Stimulated activated naive CD4-positive, alpha-beta T cell treated with Interleukin-2 at 50 U/mL for 16 hours (primary cell): ENCODE data around the gene GMDS.

ENCODE experiments used
- DNase-seq: peaks from one replicate; lab custom pipeline; 2025; lab: John Stamatoyannopoulos, UW

The GMDS gene

DNA sequence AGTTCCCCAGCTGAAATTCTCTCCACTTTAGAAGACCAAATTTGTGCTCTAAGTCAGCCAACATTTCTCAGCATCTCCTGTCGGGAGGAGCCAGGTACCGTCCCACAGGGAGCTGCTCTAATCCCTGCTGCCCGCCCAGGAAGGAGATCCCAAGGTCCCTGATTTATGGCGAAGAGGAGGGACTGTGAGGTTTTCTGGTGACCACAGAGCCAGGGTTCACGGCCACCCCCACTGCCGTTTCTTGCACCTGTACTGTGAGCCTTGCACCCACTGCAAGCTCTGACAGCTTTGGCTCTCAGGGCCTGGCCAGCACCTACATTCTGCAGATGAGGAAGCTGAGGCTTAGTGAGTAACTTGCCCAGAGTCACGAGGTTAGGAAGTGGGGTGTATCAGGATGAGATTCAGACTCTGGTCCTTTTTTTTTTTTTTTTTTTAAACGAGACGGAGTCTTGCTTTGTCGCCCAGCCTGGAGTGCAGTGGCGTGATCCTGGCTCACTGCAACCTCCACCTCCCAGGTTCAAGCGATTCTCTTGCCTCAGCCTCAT is 600.8 kb downstream of the GMDS start:
- DNase-seq = no peak

DNA sequence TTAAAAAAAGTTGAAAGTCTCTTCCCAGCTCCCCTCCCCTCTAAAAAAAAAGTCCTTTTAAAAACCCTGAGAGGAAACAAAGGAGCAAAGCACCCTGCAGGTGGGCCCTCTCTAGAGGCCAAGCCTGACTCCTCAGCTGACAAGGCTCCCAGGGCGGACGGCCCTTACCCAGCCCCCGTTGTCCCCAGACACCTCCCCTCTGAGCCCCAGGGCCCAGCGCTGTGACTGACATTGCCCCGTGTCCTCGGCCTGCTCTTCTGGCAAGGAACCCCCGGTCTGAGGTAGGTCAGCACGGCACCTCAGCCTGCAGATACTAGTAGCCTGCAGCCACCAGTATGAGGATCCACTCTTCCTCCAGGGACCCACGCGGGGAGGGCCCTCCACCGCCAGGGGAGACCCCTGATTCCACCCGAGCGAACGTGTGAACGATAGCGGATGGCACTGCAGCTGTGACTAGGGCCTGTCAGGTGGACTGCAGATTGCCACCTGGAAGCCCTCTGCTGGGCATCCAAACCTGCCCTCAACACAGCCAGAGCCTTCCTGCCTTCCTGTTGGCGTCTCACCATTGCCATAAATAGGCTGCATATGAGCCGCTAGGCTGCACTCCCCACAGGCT is 601.5 kb downstream of the GMDS start:
- DNase-seq = no peak

DNA sequence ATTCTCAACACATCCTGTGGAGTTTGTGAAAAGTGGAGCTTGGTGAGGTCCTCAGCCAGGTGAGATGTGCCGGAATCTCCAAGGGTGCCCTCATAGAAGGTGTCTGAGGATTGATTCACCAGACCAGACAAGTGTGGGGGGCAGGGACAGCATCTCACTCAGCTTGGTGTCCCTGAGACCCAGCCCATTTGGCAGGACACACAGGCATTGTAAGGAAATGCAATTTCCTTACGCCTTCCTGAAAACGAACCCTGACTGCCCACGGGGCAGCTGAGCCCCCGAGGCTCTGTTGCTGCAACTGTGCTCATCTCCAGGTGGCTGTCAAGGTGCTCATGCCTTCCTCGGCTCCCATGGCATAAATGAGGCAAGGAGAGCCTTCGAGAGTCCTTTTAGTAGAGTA is 602.3 kb downstream of the GMDS start:
- DNase-seq = no peak

DNA sequence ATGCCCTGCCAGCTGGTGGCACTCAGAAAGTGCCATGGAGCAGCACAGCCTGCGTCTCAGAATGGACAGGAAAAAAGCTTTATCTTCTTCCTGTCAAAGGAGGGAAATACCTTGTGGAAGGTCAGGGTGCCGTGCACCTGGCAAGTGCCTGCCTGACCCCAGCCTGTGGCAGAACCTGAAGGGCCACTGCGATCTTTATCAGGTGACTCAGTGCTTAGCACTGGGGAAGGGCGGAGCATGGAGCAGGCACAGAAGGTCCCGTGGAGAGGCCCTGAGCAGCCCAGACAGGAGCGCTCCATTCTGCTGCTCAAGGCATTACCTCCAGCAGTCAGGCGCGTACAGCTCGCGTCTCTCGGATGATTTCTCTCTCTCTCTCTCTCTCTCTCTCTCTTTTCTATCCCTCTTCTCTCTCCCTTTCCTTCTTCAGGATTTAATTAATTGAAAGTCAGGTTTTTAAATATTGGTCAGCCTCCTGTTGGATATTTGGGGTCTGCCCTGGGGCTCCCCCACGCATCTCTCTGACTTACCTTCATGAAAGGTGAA is 604.0 kb downstream of the GMDS start:
- no peak for DNase-seq

DNA sequence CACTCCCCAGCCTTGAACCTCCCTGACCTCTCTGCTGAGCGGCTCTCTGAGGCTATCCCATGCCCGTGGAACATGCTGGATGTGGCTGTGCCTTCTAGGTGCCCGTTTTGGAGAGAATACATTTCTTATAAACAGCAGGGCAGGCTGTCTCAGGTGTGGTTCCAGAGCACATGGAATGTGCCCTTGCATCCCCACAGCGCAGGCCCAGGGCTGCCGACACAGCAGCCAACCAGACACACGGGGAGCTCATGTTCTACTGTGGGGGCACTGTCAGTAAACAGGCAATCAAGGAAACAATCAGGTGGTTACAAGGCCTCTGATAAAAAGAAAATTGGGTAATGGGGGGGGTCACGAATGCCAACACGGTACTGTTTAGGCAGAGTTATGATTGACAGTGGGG is 604.9 kb downstream of the GMDS start:
- DNase-seq = no peak

DNA sequence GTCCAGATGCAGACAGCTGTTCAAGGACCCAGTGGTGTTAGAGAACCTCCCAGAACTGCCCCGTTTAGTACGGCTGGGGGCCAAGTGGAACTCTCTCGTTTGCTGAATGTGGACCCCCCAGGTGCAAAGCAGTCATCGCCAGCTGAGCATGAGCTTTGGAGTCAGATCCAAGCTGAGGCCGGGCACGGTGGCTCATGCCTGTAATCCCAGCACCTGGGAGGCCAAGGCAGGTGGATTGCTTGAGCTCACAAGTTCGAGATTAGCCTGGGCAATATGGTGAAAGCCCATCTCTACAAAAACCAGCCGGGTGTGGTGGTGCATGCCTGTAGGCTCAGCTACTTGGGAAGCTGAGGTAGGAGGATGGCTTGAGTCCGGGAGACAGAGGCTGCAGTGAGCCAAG is 606.0 kb downstream of the GMDS start:
- DNase-seq = no peak

DNA sequence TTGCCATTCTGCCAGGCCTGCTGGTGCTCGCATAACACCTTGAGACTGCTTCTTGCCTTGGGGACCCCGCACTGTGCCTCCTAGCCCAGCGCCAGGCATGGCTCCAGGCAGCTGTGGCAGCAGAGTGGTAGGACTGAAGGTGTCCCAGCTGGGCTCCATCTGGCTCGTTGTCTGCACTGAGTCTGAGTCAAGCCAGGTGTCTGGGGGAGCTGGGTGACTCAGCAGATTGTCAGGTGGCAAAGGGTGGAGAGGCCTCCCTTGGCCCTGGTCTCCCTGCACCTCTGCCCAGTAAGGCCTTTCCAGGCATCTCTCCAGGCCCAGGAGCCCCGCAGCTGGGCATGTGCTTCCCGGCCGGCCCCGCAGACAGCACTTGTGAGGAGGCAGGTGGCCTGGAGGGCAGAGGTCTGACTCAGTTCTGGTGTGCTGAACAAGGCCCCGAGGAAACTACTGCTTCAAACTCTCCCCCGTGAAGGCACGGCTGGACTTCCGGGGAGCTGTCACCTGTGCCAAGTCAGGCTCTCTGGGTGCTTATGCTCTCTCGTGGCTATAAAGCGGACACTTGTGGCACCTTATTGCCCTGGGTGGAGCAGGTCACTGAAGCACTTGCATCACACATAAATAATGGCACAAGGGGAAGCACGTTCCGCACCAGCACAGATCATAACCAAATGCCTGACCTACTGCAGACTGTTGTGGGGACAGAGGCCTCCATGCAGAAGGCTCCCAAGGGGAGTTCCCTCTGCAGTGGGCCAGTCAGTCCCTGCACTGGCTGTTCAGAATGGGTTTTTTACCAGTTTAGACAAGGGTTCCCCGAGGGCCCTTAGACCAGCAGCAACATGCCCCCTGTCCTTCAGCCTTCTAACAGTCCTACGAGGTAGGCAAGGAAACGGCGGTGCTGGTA is 608.2 kb downstream of the GMDS start:
- DNase-seq = no peak

DNA sequence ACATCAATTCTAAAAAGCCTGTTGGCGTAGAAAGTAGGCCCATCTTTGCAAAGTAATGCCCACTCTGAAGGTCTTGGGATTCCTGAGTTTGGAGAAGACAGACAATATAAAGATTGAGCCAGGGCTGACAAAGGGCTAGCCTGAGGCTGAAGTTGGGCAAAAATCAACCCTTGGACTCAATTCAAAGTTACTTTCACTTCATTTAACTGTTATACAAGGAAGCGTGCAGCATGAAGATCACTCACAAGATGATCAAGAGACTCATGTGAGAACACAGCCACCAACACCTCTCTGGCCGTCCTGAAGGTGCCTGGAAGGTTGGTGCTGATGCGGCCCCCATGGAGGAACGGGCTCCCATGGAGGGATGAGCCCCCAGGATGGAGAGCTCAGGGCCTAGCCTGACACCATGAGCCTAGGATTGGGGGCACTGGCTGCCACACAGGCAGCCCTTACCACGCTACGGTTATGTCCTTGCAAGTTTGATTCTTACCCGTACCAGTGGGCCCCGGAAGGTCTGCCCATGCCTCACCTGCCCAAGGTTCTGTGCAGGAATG is 609.1 kb downstream of the GMDS start:
- DNase-seq = no peak

DNA sequence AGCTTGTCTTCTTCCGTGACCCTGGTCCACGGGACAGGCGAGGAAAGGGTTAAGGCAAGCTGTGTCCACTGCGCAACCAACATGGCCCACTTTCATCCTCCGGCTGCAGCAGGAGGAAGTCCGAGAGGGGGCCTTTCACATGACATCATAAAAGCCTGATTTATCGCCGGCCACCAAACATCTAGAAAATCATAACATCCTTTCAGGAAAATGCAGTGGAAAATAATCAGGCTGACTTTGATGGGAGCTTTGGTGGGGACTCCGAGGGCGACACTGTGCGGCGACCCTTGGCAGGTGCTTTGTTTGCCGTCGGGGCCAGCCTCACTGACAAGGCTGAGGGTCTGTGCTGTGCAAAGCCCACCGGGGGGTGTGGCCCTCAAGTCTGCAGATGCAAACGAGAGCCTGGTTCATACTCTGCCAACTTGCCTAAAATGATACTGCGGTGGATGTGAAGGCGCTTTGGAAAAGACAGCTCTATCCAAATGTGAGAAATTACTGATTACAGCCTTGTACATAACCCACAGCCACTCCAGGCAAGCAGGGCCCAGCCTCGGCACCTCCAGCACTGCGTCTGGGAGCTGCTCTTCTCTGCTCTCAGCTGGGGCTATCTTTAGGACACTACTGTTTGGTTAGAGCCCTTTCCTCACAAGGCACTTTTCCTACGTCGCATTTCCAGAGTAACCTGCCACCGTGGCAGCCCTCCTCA is 609.9 kb downstream of the GMDS start:
- DNase-seq = no peak

DNA sequence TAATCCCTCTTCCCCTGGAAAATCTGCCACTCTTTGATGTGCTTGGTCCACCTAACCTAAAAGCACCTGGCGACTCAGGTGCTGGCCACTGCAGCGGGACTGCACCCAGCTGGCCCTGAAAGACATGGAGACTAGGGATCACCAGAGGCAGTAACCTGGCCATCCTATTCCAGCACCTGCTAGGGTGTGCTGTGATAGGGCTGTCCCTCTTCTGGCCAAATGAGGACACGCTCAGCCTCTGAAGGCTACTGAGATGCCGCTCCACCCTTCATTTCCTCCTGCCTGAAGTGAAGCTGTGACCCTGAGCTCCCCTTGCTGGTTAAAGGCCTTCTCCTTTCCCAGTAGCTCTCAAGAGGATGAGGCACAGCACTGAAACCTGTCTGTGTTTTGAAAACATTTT is 611.3 kb downstream of the GMDS start:
- DNase-seq = no peak

DNA sequence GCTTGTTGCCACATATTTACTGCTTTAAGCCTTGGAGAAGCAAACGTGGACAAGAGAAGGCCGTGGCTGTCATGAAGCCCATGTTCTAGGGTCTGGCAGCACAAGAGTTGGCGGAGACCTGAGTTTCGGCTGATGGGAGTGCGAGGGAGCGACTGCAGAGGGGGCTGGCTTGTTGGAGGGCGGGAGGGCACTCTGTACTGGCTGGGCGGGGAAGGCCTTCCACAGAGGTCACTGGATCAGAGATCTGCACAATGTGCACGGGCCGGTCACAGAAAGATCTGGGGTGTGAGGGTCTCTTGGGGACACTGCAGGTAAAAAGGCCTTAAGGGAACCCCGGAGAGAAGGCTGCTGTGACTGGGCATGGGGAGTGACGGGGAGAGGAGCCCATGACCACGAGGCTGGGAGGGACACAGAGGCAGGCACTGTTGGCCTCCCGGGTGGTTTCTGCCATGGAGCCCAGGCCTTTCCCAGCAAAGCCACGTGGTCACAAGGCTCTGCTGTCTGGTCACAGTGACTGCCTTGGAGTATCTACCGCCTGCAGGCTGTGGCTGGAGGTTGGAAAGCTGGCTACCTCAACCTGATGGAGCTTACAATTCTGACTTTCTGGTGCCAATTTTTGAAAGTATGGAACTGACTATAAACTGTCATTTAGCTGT is 611.9 kb downstream of the GMDS start:
- DNase-seq = no peak

DNA sequence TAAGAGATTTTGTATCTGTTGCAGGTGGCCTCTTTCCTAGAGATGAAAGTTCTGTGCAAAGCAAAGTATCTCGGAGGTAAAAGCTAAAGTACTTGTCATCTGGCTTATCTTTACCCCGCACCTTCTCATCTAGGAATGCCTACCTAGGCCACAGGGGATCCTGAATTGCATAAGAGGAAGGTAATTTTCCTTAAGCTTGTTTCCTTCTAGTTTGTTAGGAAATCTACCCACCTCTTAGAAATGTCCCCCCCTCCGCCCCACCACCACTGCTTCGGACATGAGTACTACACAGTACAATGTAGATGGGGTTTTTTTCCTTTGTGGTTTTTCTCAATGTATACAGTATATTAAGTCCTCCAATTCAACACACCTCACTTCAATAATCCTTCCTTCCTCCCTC is 614.2 kb downstream of the GMDS start:
- no peak for DNase-seq

DNA sequence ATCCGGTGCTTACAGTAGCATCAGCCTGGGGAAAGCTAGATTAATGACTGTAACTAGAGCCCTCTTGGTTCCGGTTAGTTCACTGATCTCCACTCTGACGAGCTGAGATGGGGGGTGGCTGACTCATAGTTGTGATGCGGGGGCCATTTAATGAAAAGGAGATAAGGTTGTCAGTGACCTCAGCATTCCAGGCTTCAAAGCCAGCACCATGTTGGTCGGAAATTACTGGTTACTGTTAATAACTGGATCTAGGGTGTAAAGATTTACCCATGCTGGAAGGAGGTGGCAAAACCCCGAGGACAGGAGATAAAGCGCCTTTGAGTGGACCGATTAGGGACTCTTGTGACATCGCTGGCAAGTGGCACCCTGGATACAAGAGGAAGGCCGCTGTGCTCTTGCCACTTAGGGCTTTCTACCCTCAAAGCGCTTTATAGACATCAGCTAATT is 614.6 kb downstream of the GMDS start:
- no peak for DNase-seq

DNA sequence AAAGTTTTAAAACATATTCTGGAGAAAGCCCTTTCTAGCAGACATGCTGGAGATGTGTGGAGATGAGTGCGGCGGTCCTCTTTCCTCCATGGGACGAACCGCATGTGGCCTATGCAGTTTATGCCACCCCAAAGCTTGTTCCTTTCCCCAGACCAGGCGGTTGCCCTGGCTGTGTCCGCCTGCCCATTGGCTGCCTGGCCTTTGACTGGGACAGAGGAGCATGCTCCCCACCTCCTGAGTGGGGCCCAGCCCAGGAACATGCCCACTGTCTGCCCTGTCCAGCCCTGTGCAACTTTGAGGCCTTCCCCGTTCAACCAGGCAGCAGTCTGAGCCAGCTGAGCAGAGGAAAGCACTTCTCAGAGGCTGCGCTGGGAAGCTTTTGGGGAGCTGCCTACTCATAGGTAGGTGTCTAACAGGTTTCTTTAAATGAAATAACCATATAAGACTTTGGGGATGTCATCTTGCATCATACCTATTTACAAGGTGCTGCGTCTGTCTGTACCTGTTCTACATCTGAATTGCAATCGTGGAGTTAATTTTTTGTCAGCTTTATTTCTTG is 615.1 kb downstream of the GMDS start:
- DNase-seq = no peak

DNA sequence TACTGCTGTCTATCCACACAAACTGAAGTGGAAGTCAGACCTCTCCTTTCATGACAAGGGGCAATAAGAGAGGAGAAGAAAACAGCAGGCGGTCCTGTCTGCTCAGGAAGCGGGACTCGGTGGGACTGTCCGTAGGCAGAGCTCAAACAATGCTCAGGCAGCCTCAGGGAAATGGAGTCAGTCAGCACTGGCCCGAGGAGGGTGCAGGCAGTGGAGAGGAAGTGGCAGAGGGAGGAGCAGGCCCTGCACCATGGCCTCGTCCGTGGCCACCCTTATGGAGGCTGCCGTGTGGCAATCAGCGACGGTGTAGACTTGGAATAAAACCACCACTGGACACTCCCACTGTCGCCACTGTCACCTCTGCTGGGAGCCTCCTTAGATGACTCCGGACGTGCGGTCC is 616.1 kb downstream of the GMDS start:
- DNase-seq = no peak

DNA sequence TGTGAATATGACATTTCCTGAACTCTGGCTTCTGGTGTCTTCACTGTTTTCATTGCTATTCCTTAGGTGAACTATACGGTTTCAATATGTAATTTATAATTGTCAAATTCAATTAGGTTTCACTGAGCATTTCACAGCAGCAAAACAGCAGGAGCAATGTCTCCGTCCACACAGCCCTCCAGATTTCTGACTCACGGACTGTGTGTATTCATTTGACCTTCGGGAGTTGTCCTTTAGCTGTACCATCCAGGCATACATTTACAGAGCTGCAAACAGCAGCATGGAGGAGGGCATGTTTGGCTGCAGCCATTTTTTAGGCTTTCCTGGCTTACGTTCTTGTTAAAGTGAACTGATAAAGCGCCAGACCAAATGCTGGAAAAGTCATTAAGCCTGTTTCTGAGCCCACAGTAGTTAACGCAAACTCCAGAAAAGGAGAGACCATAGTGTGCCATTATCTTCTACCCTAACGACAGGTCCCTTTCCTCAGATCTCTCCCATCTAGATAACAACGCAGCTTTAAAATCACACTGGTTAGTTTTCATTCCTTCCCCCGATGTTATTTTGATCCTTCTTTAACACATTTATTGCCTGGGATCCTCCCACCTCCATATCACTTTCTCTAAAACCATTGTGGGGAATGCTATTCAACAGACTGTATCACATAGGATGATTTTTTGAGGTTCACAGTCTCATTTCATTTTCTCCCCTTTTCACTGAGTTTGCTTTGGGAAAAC is 617.4 kb downstream of the GMDS start:
- no peak for DNase-seq

DNA sequence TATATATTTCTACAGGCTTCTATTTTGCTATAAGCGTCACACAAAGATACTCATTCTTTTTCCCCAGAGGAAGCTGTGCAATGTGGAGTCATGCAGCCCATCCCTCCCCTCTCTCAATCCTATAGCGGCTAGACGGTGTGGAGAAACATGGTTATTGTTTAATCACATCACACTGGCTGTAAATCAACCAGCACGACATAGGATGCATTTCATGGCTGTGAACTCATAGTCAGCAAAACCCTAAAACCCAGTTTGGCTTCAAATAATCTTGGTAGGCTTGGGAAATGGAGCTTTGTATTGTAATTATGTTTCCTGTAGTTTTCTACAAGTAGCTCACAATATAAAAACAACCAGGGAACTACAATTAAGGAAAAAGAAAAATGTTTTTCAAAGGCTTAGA is 618.9 kb downstream of the GMDS start:
- DNase-seq = no peak

DNA sequence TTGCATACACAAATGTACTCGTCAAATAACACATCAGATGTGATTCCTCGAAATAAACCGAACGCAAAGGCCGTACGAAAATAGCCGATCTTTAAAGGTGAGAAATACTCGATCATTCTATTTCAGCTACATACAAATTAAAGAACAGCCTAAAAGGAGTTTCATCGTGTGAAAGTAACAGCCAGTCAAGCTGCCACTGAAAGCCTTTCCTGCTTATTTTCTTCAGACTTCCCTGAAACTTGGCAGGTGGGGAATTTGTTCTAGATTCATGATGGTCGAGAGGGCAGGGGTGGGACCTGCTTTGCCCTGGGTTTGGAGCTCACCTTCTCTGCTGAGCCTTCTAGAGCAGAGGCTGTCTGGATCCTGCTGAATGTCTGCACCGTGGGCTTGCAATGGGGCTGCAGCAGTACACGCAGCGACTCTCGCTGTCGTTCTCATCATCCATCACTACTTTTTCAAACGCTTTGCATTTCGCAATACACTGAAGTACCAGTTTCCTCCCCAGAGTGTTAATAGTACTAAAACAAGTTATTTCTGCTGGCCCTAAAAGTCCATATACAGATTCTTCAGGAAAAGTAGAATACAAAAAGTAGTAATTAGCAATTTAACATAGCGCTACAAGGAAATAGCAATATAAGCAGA is 619.5 kb downstream of the GMDS start:
- no peak for DNase-seq

DNA sequence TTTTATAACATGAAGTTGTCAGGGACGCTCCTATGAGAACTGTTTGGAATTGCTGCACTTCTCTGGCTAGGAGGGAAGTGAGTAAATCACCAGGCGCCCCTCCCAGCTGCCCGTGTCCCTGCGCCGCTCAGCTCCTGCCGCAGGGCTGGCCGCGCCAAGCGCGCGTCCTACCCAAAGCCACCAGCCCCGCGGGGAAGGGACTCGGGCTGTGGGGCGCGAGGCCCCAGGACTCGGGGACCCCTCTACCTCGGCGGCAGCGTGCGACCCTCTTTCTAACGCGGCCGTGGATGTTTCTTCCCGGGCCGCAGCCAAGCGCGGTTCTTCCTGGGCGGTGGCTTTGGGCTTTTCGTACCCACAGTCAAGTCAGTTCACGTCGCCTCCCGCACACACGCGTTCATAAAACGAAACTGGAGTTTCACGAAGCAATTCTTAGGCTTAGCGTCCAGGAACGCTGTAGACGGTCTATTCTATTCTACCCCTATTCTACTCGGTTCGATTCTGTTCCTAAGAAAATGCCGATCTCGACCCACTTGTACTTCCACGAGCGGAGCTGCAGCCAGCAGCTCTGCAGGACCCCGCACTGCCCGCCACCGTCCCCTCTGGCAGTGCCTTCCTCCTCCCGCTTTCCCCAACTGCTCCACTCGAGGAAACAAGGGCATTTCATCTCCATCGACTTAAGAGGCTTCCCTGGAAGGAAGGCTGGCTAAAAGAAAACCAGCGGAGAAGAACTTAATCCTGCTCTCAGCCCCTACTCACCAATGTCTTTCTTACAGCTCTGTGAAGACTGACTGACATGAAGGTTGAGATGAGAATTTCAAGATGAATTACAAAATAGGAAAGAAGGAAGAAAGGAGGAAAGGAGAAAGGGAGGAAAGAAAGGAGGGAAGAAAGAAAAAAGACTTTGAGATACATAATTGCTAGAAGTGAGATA is 620.3 kb downstream of the GMDS start:
- DNase-seq = no peak
